D721Med (cell line): ENCODE measurements around the gene TC2N.
"Not testable (repeated sequence)": the region's sequence is repeated elsewhere in the genome, so short reads cannot be mapped to it uniquely, and the experiment has no call there.

Source experiments
- DNase-seq: peaks from one replicate; pipeline ENCODE4 v3.0.0; 2011; ENCODE audit warnings: low spot score; ENCODE audit not compliant: insufficient read length
- FAIRE-seq: peaks from 2 replicates; lab custom pipeline; 2011; peaks lifted over from hg19 to GRCh38; lab: Jason Lieb, UNC
- TF ChIP-seq, protein P1 (sequence below): IDR thresholded peaks from 2 replicates; pipeline ENCODE4 v1.5.1; 2012; ENCODE audit warnings: mild to moderate bottlenecking, control low read depth; ENCODE audit not compliant: insufficient read depth; ENCODE audit errors: missing control alignments

TC2N gene

DNA sequence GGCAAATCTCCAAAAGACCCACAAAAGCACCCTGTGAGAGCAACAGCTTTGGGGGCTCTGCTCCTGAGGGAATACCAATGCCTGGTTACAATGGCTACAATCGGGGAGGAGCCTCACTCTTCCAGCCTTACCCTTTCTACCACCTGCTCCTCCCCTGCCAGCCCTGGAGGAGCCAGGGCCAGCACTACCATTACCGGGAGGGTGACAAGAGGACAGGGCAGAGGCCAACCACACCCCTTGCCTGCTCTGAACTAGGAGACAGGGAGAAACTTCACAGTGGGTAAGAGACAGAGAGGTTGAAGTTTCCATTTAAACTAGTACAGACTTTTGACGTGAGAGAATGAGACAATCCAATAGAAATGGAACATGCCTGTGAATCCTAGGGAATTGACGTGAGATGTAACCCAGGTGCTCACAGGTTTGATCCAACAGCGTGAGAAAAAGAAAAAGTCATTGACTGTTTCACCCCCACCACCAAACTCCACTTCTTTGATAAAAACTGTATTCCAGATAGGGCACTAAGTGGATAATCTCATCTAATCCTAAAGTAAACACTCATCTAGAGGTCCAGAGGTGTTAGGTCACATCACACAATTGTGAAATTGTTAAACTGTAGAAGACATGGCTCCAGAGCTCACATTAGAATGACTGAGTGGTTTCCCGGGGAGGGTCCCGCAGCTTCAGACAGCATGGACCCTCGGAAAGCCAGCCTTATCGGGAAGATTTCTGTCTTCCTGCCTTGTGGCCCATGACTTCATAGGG, 8.4 kb upstream of the TC2N start:
- DNase-seq (no peak), FAIRE-seq (no peak)
- TF ChIP-seq, protein P1, sequence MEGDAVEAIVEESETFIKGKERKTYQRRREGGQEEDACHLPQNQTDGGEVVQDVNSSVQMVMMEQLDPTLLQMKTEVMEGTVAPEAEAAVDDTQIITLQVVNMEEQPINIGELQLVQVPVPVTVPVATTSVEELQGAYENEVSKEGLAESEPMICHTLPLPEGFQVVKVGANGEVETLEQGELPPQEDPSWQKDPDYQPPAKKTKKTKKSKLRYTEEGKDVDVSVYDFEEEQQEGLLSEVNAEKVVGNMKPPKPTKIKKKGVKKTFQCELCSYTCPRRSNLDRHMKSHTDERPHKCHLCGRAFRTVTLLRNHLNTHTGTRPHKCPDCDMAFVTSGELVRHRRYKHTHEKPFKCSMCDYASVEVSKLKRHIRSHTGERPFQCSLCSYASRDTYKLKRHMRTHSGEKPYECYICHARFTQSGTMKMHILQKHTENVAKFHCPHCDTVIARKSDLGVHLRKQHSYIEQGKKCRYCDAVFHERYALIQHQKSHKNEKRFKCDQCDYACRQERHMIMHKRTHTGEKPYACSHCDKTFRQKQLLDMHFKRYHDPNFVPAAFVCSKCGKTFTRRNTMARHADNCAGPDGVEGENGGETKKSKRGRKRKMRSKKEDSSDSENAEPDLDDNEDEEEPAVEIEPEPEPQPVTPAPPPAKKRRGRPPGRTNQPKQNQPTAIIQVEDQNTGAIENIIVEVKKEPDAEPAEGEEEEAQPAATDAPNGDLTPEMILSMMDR: no peak

DNA sequence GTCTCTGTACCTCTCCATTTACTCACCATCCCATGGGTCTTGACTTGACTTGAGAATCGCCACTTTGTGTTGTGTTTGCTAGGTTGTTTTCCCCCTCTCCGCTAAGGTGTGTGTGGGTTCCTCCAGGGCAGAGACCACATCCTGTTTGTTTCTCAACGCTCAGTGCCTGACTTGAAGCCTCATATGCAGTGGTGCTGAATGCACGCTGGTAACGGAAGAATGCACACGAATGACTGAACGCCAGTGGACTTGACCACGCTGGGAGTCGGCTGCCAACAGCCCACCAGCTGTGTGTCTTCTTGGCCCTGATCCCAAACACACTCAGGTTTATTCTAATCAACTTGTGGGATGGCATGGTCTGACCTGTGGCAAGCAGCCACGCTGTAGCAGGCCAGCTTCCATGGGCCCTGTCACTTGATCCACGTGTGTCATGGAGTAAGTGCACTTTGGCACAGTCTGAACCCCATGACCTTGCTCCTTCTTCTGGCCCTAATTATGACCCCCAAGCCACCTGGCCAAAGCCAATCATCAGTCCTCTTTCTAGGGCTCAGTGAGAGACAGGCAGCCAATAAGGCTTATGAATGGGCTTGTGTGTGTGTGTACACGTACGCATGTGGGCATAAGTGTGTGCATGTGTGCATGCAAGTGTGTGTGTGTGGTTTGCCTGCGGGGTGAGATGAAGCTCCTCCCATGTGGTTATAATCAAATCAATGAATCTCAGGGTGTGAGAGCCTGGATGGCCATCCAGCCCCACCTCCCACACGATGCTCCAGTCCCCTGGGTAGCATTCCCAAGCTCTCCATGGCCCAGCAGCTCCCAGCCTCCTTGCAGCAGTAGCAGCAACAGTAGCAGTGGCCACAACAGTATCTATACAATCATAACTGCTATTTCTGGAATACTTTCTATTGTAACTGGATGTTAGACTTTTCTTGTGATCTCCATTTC, 6.4 kb upstream of the TC2N start:
- DNase-seq: no peak
- TF ChIP-seq, protein P1: no peak
- no peak for FAIRE-seq

DNA sequence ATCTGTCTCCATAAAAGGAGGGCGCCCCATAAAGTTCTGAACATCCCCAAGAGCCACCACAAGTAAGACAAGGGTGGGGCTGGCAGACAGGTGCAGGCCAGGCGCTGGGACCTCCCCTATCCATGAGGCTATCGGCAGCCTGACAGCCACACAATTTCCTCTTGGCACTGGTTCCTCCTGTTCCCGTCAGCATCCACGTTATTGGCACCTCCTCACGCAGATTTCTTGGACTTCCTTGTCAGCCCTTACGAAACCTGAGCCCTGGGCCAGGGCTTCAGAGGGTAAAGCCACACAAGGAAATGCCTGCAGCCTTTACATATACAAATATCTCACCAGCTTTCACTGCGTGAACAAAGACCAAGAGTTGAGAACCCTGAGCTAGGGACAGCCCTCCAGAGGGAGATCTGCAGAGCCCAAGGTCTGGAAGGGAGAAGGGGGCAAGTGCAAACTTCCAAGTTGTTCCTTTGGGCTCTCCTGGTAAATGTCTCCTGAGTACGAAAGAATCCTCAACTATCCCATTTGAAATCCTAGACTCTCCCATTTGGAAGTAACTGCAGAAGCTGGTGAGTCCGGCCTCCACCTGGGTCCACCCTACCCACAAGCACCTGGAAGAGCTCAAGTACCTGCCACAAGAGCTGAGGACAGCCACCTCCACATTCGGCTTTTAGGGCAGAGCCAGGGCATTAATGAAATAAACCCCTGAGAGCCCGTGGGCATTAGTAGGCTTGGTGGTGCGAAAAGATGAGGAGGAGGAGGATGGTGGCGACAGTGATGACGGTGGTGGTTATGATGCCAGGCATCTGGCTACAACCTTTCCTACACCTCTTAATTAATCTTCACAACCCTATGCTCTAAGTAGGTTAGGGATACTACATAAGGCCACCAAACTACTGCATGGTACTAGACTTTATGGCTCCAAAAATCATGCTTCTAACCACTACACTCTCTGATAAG, 5.5 kb upstream of the TC2N start:
- TF ChIP-seq, protein P1: no peak
- FAIRE-seq: no peak
- DNase-seq: no peak

DNA sequence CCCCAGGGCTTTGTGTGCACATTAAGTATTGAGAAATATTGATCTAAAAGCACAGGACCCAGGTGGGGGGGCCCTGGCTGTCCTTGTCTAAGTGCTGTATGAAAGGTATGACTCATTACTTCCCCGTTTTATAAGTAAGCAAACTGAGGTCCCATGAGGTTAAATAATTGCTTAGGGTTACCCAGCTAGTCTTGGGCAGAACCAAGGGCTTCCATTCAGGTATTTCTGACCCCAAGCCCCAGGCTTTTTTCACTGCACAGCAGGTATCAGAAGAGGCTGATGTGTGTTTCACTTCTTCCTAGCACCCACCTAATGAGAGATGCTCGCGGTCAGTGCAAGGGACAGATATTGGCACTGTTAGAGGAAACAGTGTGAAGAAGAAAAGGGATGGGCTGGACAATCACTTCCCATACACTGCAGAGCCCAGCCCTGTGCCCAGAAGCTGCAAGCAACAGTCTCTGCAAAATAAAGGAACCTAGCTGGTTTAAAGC, 4.7 kb upstream of the TC2N start:
- FAIRE-seq: no peak
- DNase-seq: no peak

DNA sequence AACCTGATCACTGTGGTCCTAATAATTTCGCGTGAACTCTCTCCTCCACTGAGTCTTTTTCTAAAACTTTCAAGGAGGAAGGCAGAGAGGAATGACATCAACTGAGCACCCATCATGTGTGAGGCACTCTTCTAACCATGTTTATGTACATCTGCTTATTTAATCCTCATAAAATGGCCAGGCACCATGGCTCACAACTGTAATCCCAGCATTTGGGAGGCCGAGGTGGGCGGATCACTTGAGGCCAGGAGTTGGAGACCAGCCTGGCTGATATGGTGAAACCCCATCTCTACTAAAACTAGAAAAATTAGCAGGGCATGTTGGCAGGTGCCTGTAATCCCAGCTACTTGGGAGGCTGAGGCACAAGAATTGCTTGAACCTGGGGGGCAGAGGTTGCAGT, 4.1 kb upstream of the TC2N start:
- not testable (repeated sequence) for DNase-seq, FAIRE-seq

More for the DNA sequence above, 4.7 kb upstream of the TC2N start:
- TF ChIP-seq, protein P1: no peak

DNA sequence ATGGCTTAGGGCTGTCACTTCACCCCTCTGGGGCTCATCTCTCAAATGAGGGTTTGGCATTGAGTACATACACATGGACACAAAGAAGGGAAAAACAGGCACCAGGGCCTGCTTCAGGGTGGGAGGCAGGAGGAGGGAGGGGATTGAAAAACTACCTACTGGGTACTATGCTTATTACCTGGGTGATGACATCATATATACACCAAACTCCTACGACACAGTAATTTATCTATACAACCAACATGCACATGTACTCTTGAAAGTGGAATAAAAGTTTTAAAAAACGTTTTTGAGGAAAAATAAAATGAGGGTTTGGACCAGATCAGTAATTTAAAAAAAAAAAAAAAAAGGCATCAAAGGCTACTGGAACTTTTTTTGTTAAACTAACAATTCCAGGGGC, 3.6 kb upstream of the TC2N start:
- DNase-seq: no peak
- FAIRE-seq: no peak
- TF ChIP-seq, protein P1: no peak
